HG03045 (cell line): Measurements from ENCODE around the gene SLC9A4.
"Not testable (repeated sequence)": the region's sequence is repeated elsewhere in the genome, so short reads cannot be mapped to it uniquely, and the experiment has no call there.

Experiments
- ATAC-seq: cut with Tn5 transposase; IDR thresholded peaks from one replicate; pipeline ENCODE4 v1.9.1; 2021; ENCODE audit warnings: mild to moderate bottlenecking, moderate library complexity; ENCODE audit not compliant: unreplicated experiment

SLC9A4 gene

DNA sequence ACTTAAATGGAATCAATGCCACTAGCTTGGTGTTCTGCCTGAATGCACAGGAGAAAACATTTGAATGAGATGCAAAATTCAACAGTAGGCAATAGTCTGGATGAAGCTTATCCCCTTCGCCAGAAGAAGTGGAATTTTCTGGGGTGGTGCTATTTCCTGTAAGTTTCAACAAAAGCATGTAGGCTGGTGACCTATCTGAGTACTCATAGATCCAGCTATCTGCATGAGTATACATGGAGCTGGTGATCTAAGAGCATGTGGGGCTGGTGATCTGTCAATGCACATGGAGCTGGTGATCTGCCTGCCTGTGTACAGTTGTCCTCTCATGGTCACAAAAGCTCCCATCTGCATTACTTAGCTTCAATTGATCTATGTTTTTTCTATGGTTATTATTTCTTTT, 71.2 kb downstream of the SLC9A4 start:
- ATAC-seq: no peak

DNA sequence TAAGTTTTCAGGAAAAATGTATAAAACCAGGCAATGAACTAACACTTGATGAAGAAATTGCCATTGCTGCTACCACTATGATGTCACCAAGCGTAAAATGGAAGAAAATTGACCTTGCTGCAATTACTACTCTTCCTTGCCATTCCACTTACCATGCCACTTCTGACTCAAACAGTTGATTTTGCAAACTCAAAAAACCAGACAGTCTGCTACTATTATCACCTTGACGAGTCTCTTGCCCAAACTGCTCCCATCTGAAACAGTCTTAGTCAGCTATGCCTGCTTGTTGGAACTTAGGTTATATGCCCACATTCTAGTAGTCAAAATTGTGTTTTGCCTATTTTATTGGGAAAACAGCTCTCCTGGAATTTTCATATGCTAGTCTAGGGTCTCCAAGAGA, 74.4 kb downstream of the SLC9A4 start:
- ATAC-seq: no peak

DNA sequence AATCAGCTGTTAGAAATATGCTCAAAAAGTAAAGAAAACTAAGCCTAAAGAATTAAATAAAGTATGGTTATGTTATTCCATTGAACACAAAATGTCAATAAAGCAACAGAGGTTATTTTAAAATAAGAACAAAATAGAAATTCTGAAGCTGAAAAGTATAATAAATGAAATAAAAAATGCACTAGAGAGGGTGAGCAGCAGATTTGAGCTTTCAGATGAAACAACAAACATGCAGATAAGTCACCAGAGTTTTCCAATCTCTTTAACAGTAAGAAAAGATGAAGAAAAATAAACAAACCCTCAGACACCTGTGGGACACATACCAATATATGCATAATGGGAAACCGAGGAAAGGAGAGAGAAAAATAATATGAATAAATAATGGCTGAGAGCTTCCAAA, 76.0 kb downstream of the SLC9A4 start:
- no peak for ATAC-seq

DNA sequence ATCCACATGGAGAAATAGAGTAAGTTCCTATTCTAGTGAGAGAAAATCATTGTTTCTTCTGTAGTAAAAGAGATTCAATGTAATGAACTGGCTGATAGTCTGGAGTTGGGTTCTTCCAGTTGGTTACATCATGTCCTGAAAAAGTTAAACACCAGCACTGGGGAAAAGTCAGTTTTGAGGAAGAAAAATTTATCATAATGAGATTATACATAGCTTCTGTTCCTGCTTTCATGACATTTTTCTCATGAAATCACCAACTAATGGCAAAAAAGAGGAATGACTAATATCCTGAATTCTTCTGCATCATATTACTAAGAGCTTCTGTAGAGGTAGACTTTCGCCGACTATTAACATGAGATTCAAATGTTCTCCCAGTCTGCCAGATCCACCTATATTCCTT, 77.1 kb downstream of the SLC9A4 start:
- no peak for ATAC-seq

DNA sequence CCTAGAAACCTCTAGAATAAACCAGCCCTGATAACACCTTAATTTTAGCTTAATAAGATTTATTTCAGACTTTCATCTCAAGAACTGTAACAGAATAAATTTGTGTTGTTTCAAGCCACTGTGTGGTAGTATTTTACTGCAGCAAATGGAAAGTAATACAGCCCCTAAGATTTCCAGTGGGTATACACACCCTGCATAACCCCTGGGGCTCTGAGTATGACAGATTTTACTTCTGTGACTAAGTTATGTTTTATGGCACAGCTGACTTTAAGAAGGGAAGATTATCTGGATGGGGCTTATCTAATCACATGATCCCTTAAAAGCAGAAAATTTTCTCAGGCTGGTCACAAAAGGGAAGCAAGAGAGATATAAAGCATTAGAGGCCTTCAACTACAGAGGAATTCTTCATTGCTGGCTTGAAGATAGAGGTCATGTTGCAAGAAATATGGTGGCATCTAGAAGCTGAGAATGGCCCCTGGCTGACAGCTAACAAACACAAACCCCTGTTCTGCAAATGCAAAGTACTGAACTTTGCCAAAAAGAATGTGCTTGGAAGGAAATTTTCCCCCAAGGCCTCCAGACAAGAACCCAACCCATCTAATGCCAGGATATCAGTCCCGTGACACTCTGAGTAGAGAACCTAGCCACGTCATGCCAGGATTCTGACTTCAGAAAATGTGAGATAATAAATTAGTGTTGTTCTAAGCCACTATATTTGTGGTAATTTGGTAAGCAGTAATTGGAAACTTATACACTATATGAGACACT, 78.5 kb downstream of the SLC9A4 start:
- ATAC-seq: no peak

DNA sequence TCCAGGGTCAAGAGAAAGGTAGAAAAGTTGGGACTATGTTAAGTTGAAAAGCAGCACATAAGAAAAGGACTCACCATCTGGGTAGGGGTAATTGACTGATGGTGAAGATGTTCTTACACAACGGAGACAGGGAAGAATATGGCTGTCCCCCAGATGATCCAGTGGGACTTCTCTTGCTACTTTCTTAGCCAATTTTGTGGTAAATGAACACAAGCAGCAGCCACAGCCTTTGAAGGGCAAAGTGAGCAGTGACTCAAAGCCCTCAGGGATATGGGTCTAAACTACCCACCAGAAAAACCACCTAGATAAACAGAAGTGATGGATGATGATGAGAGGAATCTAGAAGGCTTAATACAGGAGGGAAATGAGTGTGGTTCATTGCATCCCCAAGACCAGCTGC, 80.6 kb downstream of the SLC9A4 start:
- ATAC-seq: no peak

DNA sequence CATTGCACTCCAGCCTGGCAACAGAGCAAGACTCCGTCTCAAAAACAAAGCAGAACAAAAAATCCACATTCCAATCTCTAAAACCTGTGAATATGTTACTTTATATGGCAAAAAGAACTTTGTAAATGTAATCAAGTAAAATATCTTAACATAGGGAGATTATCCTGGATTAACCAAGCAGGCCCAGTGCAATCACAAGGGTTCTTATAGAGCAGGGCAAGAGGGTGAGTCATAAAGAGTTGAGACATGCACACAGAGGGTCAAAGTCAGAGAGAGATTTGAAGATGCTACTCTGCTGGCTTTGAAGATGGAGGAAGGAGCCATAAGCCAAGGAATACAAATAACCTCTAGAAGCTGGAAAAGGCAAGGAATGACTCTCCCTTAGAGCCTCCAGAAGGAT, 85.4 kb downstream of the SLC9A4 start:
- no peak for ATAC-seq

DNA sequence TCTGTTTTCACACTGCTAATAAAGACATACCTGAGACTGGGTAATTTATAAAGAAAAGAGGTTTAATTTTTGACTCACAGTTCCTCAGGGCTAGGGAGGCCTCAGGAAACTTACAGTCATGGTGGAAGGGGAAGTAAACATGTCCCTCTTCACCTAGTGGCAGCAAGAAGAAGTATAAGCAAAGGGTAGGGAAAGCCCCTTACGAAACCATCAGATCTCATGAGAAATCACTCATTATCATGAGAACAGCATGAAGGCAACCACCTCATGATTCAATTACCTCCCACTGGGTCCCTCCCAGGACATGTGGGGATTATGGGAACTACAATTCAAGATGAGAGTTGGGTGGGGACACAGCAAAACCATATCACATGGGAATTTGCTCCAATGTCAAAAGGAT, 89.5 kb downstream of the SLC9A4 start:
- not testable (repeated sequence) for ATAC-seq

DNA sequence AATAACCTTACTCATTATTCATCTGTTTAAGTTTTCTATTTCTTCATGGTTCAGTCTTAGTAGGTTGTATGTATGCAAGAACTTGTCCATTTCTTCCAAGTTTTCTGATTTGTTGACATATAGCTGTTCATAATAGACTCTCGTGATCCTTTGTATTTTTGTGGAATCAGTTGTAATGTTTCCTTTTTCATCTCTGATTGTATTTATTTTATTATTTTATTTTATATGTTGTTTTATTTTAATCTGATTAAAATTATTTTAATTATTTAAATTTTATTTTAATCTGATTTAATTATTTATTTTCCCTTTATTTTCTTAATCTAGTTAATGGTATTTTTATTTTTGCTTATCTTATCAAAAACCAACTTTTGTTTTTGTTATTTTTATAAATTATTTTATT, 102.9 kb downstream of the SLC9A4 start:
- no peak for ATAC-seq

DNA sequence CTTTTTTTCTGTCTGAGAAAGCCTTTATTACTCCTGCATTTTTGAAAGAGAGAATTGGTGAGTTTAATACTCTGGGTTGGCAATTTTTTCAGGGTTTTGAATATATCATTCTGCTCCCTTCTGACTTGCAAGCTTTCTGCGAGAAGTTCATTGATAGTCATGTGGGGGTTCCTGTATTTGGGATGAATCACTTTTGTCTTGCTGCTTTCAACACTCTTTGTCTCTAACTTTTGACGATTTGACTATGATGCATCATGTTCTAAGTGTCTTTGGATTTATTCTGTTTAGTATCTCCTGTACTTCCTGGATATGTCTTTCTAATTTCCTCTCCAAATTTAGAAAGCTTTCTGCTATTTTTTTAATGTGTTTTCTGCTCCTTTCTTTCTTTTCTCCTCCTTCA, 105.3 kb downstream of the SLC9A4 start:
- ATAC-seq: no peak

DNA sequence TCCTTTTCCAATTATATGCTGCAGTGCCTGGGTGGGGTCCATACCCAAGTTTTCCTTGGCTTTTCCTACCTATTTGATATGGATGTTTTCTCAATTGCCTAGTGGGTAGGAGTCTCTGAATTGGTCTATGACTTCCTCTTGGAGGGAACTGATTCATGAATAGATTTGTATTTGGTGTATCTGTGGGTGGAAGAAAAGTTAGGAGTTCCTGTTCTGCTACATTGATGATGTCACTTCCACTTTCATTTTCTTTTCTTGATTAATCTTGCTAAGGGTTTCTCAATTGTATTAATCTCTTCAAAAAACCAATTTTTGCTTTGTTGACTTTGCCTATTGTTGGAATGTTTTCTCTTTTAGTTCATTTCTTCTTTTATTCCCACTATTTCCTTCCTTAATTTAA, 108.9 kb downstream of the SLC9A4 start:
- no peak for ATAC-seq

DNA sequence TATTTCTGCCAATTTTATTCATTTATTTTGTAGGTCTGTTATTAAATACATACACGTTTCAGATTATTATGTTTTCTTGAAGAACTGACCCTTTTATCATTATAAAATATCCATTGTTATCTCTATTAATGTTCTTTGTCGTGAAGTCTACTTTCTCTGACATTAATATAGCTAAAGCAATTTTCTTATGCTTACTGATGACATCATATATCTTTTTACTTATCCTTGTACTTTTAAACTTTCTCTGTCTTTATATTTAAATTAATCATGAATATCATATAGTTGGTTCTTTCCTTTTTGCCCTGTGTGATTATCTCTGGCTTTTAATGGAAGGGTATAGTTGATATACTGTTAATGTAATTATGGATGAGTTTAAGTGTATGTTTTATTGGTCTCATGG, 109.8 kb downstream of the SLC9A4 start:
- no peak for ATAC-seq
